Measurements from ENCODE around the gene INS. TPM values are rescaled to one million over a fixed set of nuclear protein-coding genes. Genes with fewer than 3 reads are reported as not detected.
A peak's percentile ranks its signal among the peaks of the same experiment; 100 is the strongest.

The INS gene
- total and polyA plus RNA-seq, 2 of the 13 experiments (the other 11 are each of a cell fraction or from before 2014, with no cell fraction given): not detected

GRCh38 chr11:2122907-2123627, 37.9 kb downstream of the INS start (continued):
- TF ChIP-seq MLXIP (CRISPR knock-in tag; IDR thresholded peaks at IDR 0.05; ENCODE audit: borderline replicate concordance): no peak
- no peak for TF ChIP-seq NKX3-1 (CRISPR knock-in tag; IDR thresholded peaks at IDR 0.05)
- peak; percentile 28; the same call in 1 of the 2 replicates for TF ChIP-seq ZBTB7B (CRISPR knock-in tag; IDR thresholded peaks at IDR 0.05)
- TF ChIP-seq SRSF1 (optimal IDR thresholded peaks at IDR 0.05; ENCODE audit: low read depth, low read length): no peak
- no peak for TF ChIP-seq MTF2 (CRISPR knock-in tag; IDR thresholded peaks at IDR 0.05; ENCODE audit: borderline replicate concordance)
- TF ChIP-seq JUNB (CRISPR knock-in tag; IDR thresholded peaks at IDR 0.05; ENCODE audit: borderline replicate concordance): no peak
- TF ChIP-seq CTCF (CRISPR knock-in tag; IDR thresholded peaks at IDR 0.05): peak; percentile 77
- TF ChIP-seq ZFYVE20 (CRISPR knock-in tag; IDR thresholded peaks at IDR 0.05; ENCODE audit: borderline replicate concordance, low read depth): no peak
- TF ChIP-seq CEBPZ (IDR thresholded peaks at IDR 0.05; ENCODE audit: low read length): no peak
- TF ChIP-seq SKI (IDR thresholded peaks at IDR 0.05; ENCODE audit: partially characterized antibody): no peak
- TF ChIP-seq CBX5 (CRISPR knock-in tag; IDR thresholded peaks at IDR 0.05; ENCODE audit: borderline replicate concordance): no peak
- TF ChIP-seq ZBTB7A (CRISPR knock-in tag; IDR thresholded peaks at IDR 0.05): peak; percentile 77; the same call in 1 of the 2 replicates
- no peak for TF ChIP-seq IRX3 (CRISPR knock-in tag; IDR thresholded peaks at IDR 0.05; ENCODE audit: borderline replicate concordance, low read depth)
- TF ChIP-seq FOXK2 (IDR thresholded peaks at IDR 0.05): no peak
- TF ChIP-seq WIZ (CRISPR knock-in tag; IDR thresholded peaks at IDR 0.05): no peak
- TF ChIP-seq TIGD3 (CRISPR knock-in tag; IDR thresholded peaks at IDR 0.05; ENCODE audit: borderline replicate concordance): no peak
- no peak for TF ChIP-seq ZNF230 (CRISPR knock-in tag; IDR thresholded peaks at IDR 0.05)
- no peak for TF ChIP-seq NR2F6 (IDR thresholded peaks at IDR 0.05)
- TF ChIP-seq NR2F6 (CRISPR knock-in tag; IDR thresholded peaks at IDR 0.05): no peak
- TF ChIP-seq RAD21 (CRISPR knock-in tag; IDR thresholded peaks at IDR 0.05): no peak
- no peak for TF ChIP-seq NAIF1 (CRISPR knock-in tag; IDR thresholded peaks at IDR 0.05; ENCODE audit: borderline replicate concordance)
- no peak for TF ChIP-seq REPIN1 (CRISPR knock-in tag; IDR thresholded peaks at IDR 0.05; ENCODE audit: borderline replicate concordance, low read depth)

Data from HepG2 (cell line).